Measurements from ENCODE around the gene CYP4V2. TPM values are rescaled to one million over a fixed set of nuclear protein-coding genes. Genes with fewer than 3 reads are reported as not detected.

CYP4V2 gene
- total and polyA plus RNA-seq, 5 donors, result 19.6 to 34.7 (median 29.2) TPM

- intact Hi-C loops (cut with DNase I), result no loop called here
Observed at GRCh38 chr4:186189656-186190055, 1.7 kb upstream of the CYP4V2 start.

GRCh38 chr4:186190581-186191199 is 677 bp upstream of the CYP4V2 start:
- peaks cover 3% of the 10 kb centered on the region for H3K4me1 ChIP-seq (ENCODE audit: control insufficient read depth, insufficient read depth, low read length)
- ATAC-seq (peak; percentile 68), DNase-seq (peak in 1 of 3 donors; percentile 77)
- intact Hi-C loops (cut with DNase I), result no loop called here
- peak overlapping the region; percentile 78 for H3K27ac ChIP-seq (ENCODE audit: low read length)
- under 1% methylated on average over 34 of the region's 34 CpGs for WGBS
- H3K9me3 ChIP-seq (ENCODE audit: control insufficient read depth, low read length), result no peaks in the 10 kb centered on the region
- peak overlapping the region; percentile 71 for H3K4me3 ChIP-seq (ENCODE audit: low read length)
- H3K27me3 ChIP-seq (ENCODE audit: control insufficient read depth, insufficient read depth), result no peaks in the 10 kb centered on the region

More at GRCh38 chr4:186189656-186190055, 1.7 kb upstream of the CYP4V2 start:
- 57% methylated on average over 4 of the region's 4 CpGs for whole genome bisulfite sequencing
- ATAC-seq (no peak), DNase-seq (no peak)
- no peak overlapping the region for H3K4me3 ChIP-seq (ENCODE audit: low read length)
- H3K9me3 ChIP-seq (ENCODE audit: control insufficient read depth, low read length), result no peaks in the 10 kb centered on the region
- peak overlapping the region; percentile 59 for H3K27ac ChIP-seq (ENCODE audit: low read length)
- H3K4me1 ChIP-seq (ENCODE audit: control insufficient read depth, insufficient read depth, low read length), result peaks cover 3% of the 10 kb centered on the region
- no peaks in the 10 kb centered on the region for H3K27me3 ChIP-seq (ENCODE audit: control insufficient read depth, insufficient read depth)

- no peaks in the 10 kb centered on the region for H3K27me3 ChIP-seq (ENCODE audit: control insufficient read depth, insufficient read depth)
- ATAC-seq, result peak; percentile 18 to 40
- peak overlapping the region; percentile 71 for H3K4me3 ChIP-seq (ENCODE audit: low read length)
- H3K9me3 ChIP-seq (ENCODE audit: control insufficient read depth, low read length), result no peaks in the 10 kb centered on the region
- peak overlapping the region; percentile 78 for H3K27ac ChIP-seq (ENCODE audit: low read length)
- H3K4me1 ChIP-seq (ENCODE audit: control insufficient read depth, insufficient read depth, low read length), result peaks cover 3% of the 10 kb centered on the region
- under 1% methylated on average over 22 of the region's 22 CpGs for WGBS
- DNase-seq, result peak; percentile 42 to 78 (median 63)
- intact Hi-C loops (cut with DNase I), result no loop called here
Observed at GRCh38 chr4:186192066-186192612, 772 bp downstream of the CYP4V2 start.

GRCh38 chr4:186193851-186194250 is 2.5 kb downstream of the CYP4V2 start:
- WGBS, result 95% methylated on average over 5 of the region's 5 CpGs
- Histone ChIP-seq H3K27me3 (ENCODE audit: control insufficient read depth, insufficient read depth) (no peaks in the 10 kb centered on the region), H3K4me1 (ENCODE audit: control insufficient read depth, insufficient read depth, low read length) (peaks cover 3% of the 10 kb centered on the region), H3K9me3 (ENCODE audit: control insufficient read depth, low read length) (no peaks in the 10 kb centered on the region), H3K4me3 (ENCODE audit: low read length) (no peak overlapping the region), H3K27ac (ENCODE audit: low read length) (peak overlapping the region; percentile 43)
- intact Hi-C loops (cut with DNase I), result no loop called here
- DNase-seq, result no peak
- ATAC-seq, result no peak

- Histone ChIP-seq H3K4me3 (ENCODE audit: low read length) (no peak overlapping the region), H3K4me1 (ENCODE audit: control insufficient read depth, insufficient read depth, low read length) (peaks cover 3% of the 10 kb centered on the region), H3K9me3 (ENCODE audit: control insufficient read depth, low read length) (no peaks in the 10 kb centered on the region), H3K27me3 (ENCODE audit: control insufficient read depth, insufficient read depth) (no peaks in the 10 kb centered on the region), H3K27ac (ENCODE audit: low read length) (no peak overlapping the region)
- DNase-seq (no peak), ATAC-seq (no peak)
- intact Hi-C loops (cut with DNase I), result no loop called here
- WGBS, result 98% methylated on average over 6 of the region's 6 CpGs
Observed at GRCh38 chr4:186196063-186196462, 4.7 kb downstream of the CYP4V2 start.

GRCh38 chr4:186200516-186200915 is 9.1 kb downstream of the CYP4V2 start:
- peaks cover 4% of the 10 kb centered on the region for H3K4me1 ChIP-seq (ENCODE audit: control insufficient read depth, insufficient read depth, low read length)
- no peak overlapping the region for H3K4me3 ChIP-seq (ENCODE audit: low read length)
- whole genome bisulfite sequencing, result 48% methylated on average over 6 of the region's 6 CpGs
- ATAC-seq (peak; percentile 18 to 38), DNase-seq (no peak)
- intact Hi-C loops (cut with DNase I), result no loop called here
- no peaks in the 10 kb centered on the region for H3K27me3 ChIP-seq (ENCODE audit: control insufficient read depth, insufficient read depth)
- H3K27ac ChIP-seq (ENCODE audit: low read length), result peak overlapping the region; percentile 83
- H3K9me3 ChIP-seq (ENCODE audit: control insufficient read depth, low read length), result no peaks in the 10 kb centered on the region

GRCh38 chr4:186201010-186201409 is 9.6 kb downstream of the CYP4V2 start:
- no peak overlapping the region for H3K4me3 ChIP-seq (ENCODE audit: low read length)

GRCh38 chr4:186201535-186202230 is 10.3 kb downstream of the CYP4V2 start:
- ATAC-seq (peak; percentile 57 to 72), DNase-seq (peak in 2 of 3 donors; percentile 66 to 73)
- WGBS, result 44% methylated on average over 9 of the region's 9 CpGs
- Histone ChIP-seq H3K27me3 (ENCODE audit: control insufficient read depth, insufficient read depth) (no peaks in the 10 kb centered on the region), H3K9me3 (ENCODE audit: control insufficient read depth, low read length) (no peaks in the 10 kb centered on the region), H3K4me3 (ENCODE audit: low read length) (no peak overlapping the region), H3K27ac (ENCODE audit: low read length) (peak overlapping the region; percentile 37), H3K4me1 (ENCODE audit: control insufficient read depth, insufficient read depth, low read length) (peaks cover 4% of the 10 kb centered on the region)
- intact Hi-C loops (cut with DNase I), result no loop called here

More at GRCh38 chr4:186201010-186201409, 9.6 kb downstream of the CYP4V2 start:
- intact Hi-C loops (cut with DNase I), result no loop called here
- Histone ChIP-seq H3K27ac (ENCODE audit: low read length) (peak overlapping the region; percentile 24), H3K27me3 (ENCODE audit: control insufficient read depth, insufficient read depth) (no peaks in the 10 kb centered on the region), H3K4me1 (ENCODE audit: control insufficient read depth, insufficient read depth, low read length) (peaks cover 4% of the 10 kb centered on the region), H3K9me3 (ENCODE audit: control insufficient read depth, low read length) (no peaks in the 10 kb centered on the region)
- WGBS, result 58% methylated on average over 7 of the region's 7 CpGs
- DNase-seq (no peak), ATAC-seq (peak in 1 of 2 donors; percentile 49)

GRCh38 chr4:186202490-186203140 is 11.2 kb downstream of the CYP4V2 start:
- peaks cover 4% of the 10 kb centered on the region for H3K4me1 ChIP-seq (ENCODE audit: control insufficient read depth, insufficient read depth, low read length)
- no peak overlapping the region for H3K27ac ChIP-seq (ENCODE audit: low read length)
- H3K27me3 ChIP-seq (ENCODE audit: control insufficient read depth, insufficient read depth), result no peaks in the 10 kb centered on the region
- no peak overlapping the region for H3K4me3 ChIP-seq (ENCODE audit: low read length)
- intact Hi-C loops (cut with DNase I), result no loop called here
- DNase-seq (no peak), ATAC-seq (peak in 1 of 2 donors; percentile 12)
- H3K9me3 ChIP-seq (ENCODE audit: control insufficient read depth, low read length), result no peaks in the 10 kb centered on the region
- WGBS, result 89% methylated on average over 8 of the region's 8 CpGs

GRCh38 chr4:186203406-186203805 is 12.0 kb downstream of the CYP4V2 start:
- WGBS, result 41% methylated on average over 12 of the region's 12 CpGs
- no peak for DNase-seq
- ATAC-seq, result peak in 1 of 2 donors; percentile 40
- intact Hi-C loops (cut with DNase I), result no loop called here
- Histone ChIP-seq H3K4me1 (ENCODE audit: control insufficient read depth, insufficient read depth, low read length) (peaks cover 4% of the 10 kb centered on the region), H3K9me3 (ENCODE audit: control insufficient read depth, low read length) (no peaks in the 10 kb centered on the region), H3K27me3 (ENCODE audit: control insufficient read depth, insufficient read depth) (no peaks in the 10 kb centered on the region), H3K4me3 (ENCODE audit: low read length) (no peak overlapping the region), H3K27ac (ENCODE audit: low read length) (no peak overlapping the region)

GRCh38 chr4:186204103-186204559 is 12.8 kb downstream of the CYP4V2 start:
- peak; percentile 32 to 52 for ATAC-seq
- no peak overlapping the region for H3K4me3 ChIP-seq (ENCODE audit: low read length)

More at GRCh38 chr4:186204103-186204559, 12.8 kb downstream of the CYP4V2 start:
- peaks cover 4% of the 10 kb centered on the region for H3K4me1 ChIP-seq (ENCODE audit: control insufficient read depth, insufficient read depth, low read length)
- no peak for DNase-seq
- H3K27me3 ChIP-seq (ENCODE audit: control insufficient read depth, insufficient read depth), result no peaks in the 10 kb centered on the region
- intact Hi-C loops (cut with DNase I), result no loop called here
- no peak overlapping the region for H3K27ac ChIP-seq (ENCODE audit: low read length)
- H3K9me3 ChIP-seq (ENCODE audit: control insufficient read depth, low read length), result no peaks in the 10 kb centered on the region
- WGBS, result 56% methylated on average over 45 of the region's 45 CpGs
